K562 (cell line): Measurements from ENCODE around the gene CAB39. TPM values are rescaled to one million over a fixed set of nuclear protein-coding genes. Genes with fewer than 3 reads are reported as not detected.

ENCODE experiments used
- ATAC-seq: fragments of 200-7000 bp; cut with Tn5 transposase; 3 replicates; pipeline ENCODE4 v1.9.1; 2020; ENCODE audit warnings: moderate library complexity
- BruUV-seq: library from RNA; stranded (reverse); fragments of 400-500 nt; replicated peaks from 2 replicates; lab custom pipeline; 2021; lab: Mats Ljungman, UMichigan
- CTCF ChIA-PET: fragments of 300-600 bp; formaldehyde crosslinking; extraction: SDS; loops from one replicate; lab custom pipeline; 2021; ENCODE audit warnings: low intra/inter-chr PET ratio; lab: Yijun Ruan, JAX
- POLR2A ChIA-PET: fragments of 300-600, 350-650 bp; sonication (Branson Sonifier 250); formaldehyde crosslinking; extraction: SDS; loops from one replicate; lab custom pipeline; 2021; ENCODE audit warnings: antibody characterized with exemption, inconsistent platforms; lab: Yijun Ruan, JAX
- DNase-seq, 4 experiments: peaks; one replicate each; pipeline versions ENCODE4 v3.0.0 to v3.0.0-alpha.2; 2011 to 2018; ENCODE audit warnings: low spot score in 3 of 4, mixed read lengths in 3 of 4; ENCODE audit errors: extremely low read depth in 1 of 4
- FAIRE-seq: peaks from 2 replicates; lab custom pipeline; 2011; peaks lifted over from hg19 to GRCh38; lab: Jason Lieb, UNC
- H2AFZ ChIP-seq: 2 replicates; pipeline ENCODE4 v1.6.0; 2011; ENCODE audit warnings: low read depth, low read length, control low read depth, inconsistent platforms
- H3K27ac ChIP-seq: fragments of 200-600 bp; 3 replicates; pipeline ENCODE4 v1.8.0; 2011; ENCODE audit warnings: low read depth, mild to moderate bottlenecking, control low read depth, inconsistent platforms, low read length, moderate library complexity, mixed read lengths; ENCODE audit errors: extremely low read depth
- H3K27me3 ChIP-seq, 2 experiments: fragments of 300-600 bp in 1 of 2; 2 replicates in 1 of 2; 3 replicates in 1 of 2; pipeline versions ENCODE4 v1.6.0 to v1.8.0; 2011; ENCODE audit warnings: inconsistent platforms in 2 of 2, low read length in 2 of 2, mild to moderate bottlenecking in 1 of 2, mixed read lengths in 1 of 2, moderate library complexity in 1 of 2; ENCODE audit not compliant: control insufficient read depth in 2 of 2, insufficient read depth in 2 of 2
- H3K36me3 ChIP-seq: fragments of 300-600 bp; 3 replicates; pipeline ENCODE4 v1.8.0; 2011; ENCODE audit warnings: mild to moderate bottlenecking, low read length, inconsistent platforms; ENCODE audit not compliant: control insufficient read depth, insufficient read depth
- H3K4me1 ChIP-seq, 2 experiments: fragments of 200-600 bp in 1 of 2; replicated peaks in 1 of 2; 2 replicates in 1 of 2; 3 replicates in 1 of 2; pipeline versions ENCODE4 v1.5.1 to v1.8.0; 2011; ENCODE audit warnings: inconsistent platforms in 2 of 2, low read length in 2 of 2, mild to moderate bottlenecking in 1 of 2, mixed read lengths in 1 of 2, moderate library complexity in 1 of 2; ENCODE audit not compliant: control insufficient read depth in 2 of 2, insufficient read depth in 2 of 2
- H3K4me2 ChIP-seq: 2 replicates; pipeline ENCODE4 v1.6.1; 2011; ENCODE audit warnings: low read length, control low read depth, inconsistent platforms, mixed read lengths; ENCODE audit not compliant: insufficient read depth
- H3K4me3 ChIP-seq: fragments of 200-600 bp; sonication (generic), shearing (Covaris generic); 2 replicates; pipeline ENCODE4 v1.5.1; 2016; ENCODE audit warnings: control low read depth, inconsistent platforms
- H3K79me2 ChIP-seq: fragments of 200-600 bp; 3 replicates; pipeline ENCODE4 v1.8.0; 2011; ENCODE audit warnings: low read length, inconsistent platforms; ENCODE audit not compliant: control insufficient read depth, insufficient read depth
- H3K9ac ChIP-seq, 2 experiments: 2 replicates each; pipeline versions ENCODE4 v1.6.0 to v1.6.1; 2011; ENCODE audit warnings: low read depth in 2 of 2, low read length in 2 of 2, control low read depth in 1 of 2, inconsistent platforms in 1 of 2, mild to moderate bottlenecking in 1 of 2, mixed read lengths in 1 of 2; ENCODE audit not compliant: insufficient read depth in 1 of 2
- H3K9me1 ChIP-seq: one replicate; pipeline ENCODE4 v1.6.0; 2011; ENCODE audit warnings: inconsistent platforms, mild to moderate bottlenecking, low read length, moderate library complexity; ENCODE audit not compliant: control insufficient read depth, insufficient read depth
- H3K9me3 ChIP-seq: replicated peaks from 2 replicates; pipeline ENCODE4 v1.5.1; 2011; ENCODE audit warnings: low read depth, low read length, inconsistent platforms; ENCODE audit not compliant: control insufficient read depth, insufficient read depth
- H4K20me1 ChIP-seq: replicated peaks from 2 replicates; pipeline ENCODE4 v1.6.1; 2011; ENCODE audit warnings: low read length, inconsistent platforms, mixed read lengths; ENCODE audit not compliant: control insufficient read depth, insufficient read depth
- CBFA2T3 ChIP-seq: fragments of 450-650 bp; IDR thresholded peaks from 2 replicates; pipeline ENCODE4 v1.6.1; 2017
- GABPB2 ChIP-seq: fragments of 250-450 bp; sonication (Bioruptor Pico); conservative IDR thresholded peaks from 2 replicates; pipeline ENCODE4 v1.5.1; 2021; ENCODE audit warnings: mild to moderate bottlenecking
- GTF2B ChIP-seq: IDR thresholded peaks from 2 replicates; pipeline ENCODE4 v1.6.1; 2011; ENCODE audit not compliant: insufficient read length; ENCODE audit errors: extremely low read depth
- ILK ChIP-seq: fragments of 450-650 bp; IDR thresholded peaks from 2 replicates; pipeline ENCODE4 v1.6.1; 2016; ENCODE audit warnings: missing genetic modification characterization, low read depth, mild to moderate bottlenecking, missing compliant biosample characterization, moderate library complexity, borderline replicate concordance
- IRF2 ChIP-seq: sonication (generic); formaldehyde crosslinking; IDR thresholded peaks from 2 replicates; pipeline ENCODE4 v1.8.1; 2022; ENCODE audit warnings: mild to moderate bottlenecking, missing genetic modification reagents
- MTA1 ChIP-seq: fragments of 450-650 bp; IDR thresholded peaks from 2 replicates; pipeline ENCODE4 v1.6.1; 2017; ENCODE audit warnings: borderline replicate concordance
- SPI1 ChIP-seq: IDR thresholded peaks from 2 replicates; pipeline ENCODE4 v1.6.1; 2011; ENCODE audit warnings: low read depth, low read length, control low read depth, borderline replicate concordance
- SREBF1 ChIP-seq: fragments of 150-350 bp; IDR thresholded peaks from 2 replicates; pipeline ENCODE4 v1.6.1; 2014; ENCODE audit warnings: antibody characterized with exemption, low read depth, low read length, borderline replicate concordance
- TAF15 ChIP-seq: fragments of 200-400 bp; formaldehyde crosslinking; IDR thresholded peaks from 2 replicates; pipeline ENCODE4 v1.6.1; 2017; ENCODE audit warnings: mild to moderate bottlenecking, low read depth, low read length, moderate library complexity
- ZNF695 ChIP-seq: fragments of 450-650 bp; formaldehyde crosslinking; IDR thresholded peaks from 2 replicates; pipeline ENCODE4 v1.4.0; 2020; ENCODE audit warnings: mild to moderate bottlenecking, moderate library complexity
- WGBS: fragments of 100-300 bp; shearing (Covaris generic); methylation state at CpG from one replicate; pipeline ENCODE4 v1.1.6; 2016; ENCODE audit warnings: low coverage, mixed read lengths; ENCODE audit not compliant: insufficient coverage; ENCODE audit errors: missing lambda C conversion rate; 5-methylcytosine and 5-hydroxymethylcytosine counted together
- in situ Hi-C: fragments of 300-500 bp; cut with MboI; formaldehyde crosslinking; loops from 4 replicates; pipeline ENCODE4 v1.15.0; 2018; ENCODE audit warnings: inconsistent platforms, mixed read lengths
- intact Hi-C: fragments of 100-400 bp; cut with micrococcal nuclease; formaldehyde crosslinking; loops from 2 replicates; pipeline ENCODE4 v1.14.2; 2022
- polyA plus RNA-seq, 8 experiments: library from polyadenylated mRNA; depleted of rRNA in 4 of 8; stranded (reverse) in 5 of 8; unstranded in 3 of 8; fragments of >200 nt; fragmentation: Nextera tagmentation in 2 of 8; fragmentation: Illumina TruSeq in 1 of 8; extraction: Ambion mirVana in 2 of 8; extraction: Trizol in 1 of 8; gene quantifications; 2 replicates each; pipeline versions ENCODE4 v1.2.1 to v1.2.3, GENCODE V29; 2011 to 2014; ENCODE audit warnings: inconsistent platforms in 1 of 8, missing spikeins in 1 of 8
- total RNA-seq, 7 experiments: library from RNA; depleted of rRNA in 6 of 7; stranded (reverse); fragments of >200 nt in 6 of 7; fragmentation: Illumina TruSeq in 2 of 7; extraction: Trizol in 2 of 7; gene quantifications; 2 replicates each; pipeline versions ENCODE4 v1.2.1 to v1.2.3, GENCODE V29; 2011 to 2021; ENCODE audit warnings: low replicate concordance in 1 of 7

CAB39 gene
- total and polyA plus RNA-seq, 9 of the 15 experiments (the other 6 are each of a cell fraction or from before 2014, with no cell fraction given), result 27.2 to 94.4 (median 70.1) TPM

DNA sequence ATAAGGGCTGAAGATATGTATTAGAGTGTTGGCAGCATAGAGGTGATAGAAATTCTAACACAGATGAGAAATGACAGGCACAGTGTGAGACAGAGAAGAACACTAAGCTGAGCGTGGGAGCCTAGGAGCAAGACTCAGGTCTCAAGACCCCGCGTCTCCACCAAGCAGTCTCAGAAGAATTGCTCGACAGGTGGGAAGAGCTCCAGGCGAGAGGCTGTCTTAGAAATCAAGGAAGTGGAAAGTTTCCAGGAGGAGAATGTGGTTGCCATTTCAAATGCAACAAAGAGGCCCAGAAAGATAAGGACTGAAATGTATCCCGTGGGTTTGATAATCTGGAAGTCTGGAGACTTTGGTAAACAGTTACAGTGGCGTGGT is 31.5 kb upstream of the CAB39 start:
- peak; percentile 19 for FAIRE-seq
- no peaks in the 10 kb centered on the region for H3K79me2 ChIP-seq
- peak overlapping the region; percentile 18; the same call in 1 of the 2 replicates for H3K4me2 ChIP-seq
- intact Hi-C loops, result no loop called here
- H3K9ac ChIP-seq, result peak overlapping the region in 1 of 2 experiments; percentile 37; a peak in 2 of 4 replicates
- no peak overlapping the region for H3K4me3 ChIP-seq
- TF ChIP-seq MTA1 (no peak), SREBF1 (no peak), ILK (tag) (no peak), CBFA2T3 (peak; percentile 4; the same call in 1 of the 2 replicates), GABPB2 (CRISPR knock-in tag) (no peak), IRF2 (CRISPR knock-in tag) (no peak), SPI1 (peak; percentile 42; the same call in 1 of the 2 replicates), ZNF695 (CRISPR knock-in tag) (no peak), GTF2B (no peak), TAF15 (no peak)
- no peaks in the 10 kb centered on the region for H3K9me1 ChIP-seq
- BruUV-seq, result no TSS peak
- H4K20me1 ChIP-seq, result no peaks in the 10 kb centered on the region
- WGBS, result 27% methylated on average over 7 of the region's 7 CpGs
- ATAC-seq, result peak; percentile 43
- peaks cover 15 to 21% of the 10 kb centered on the region in 2 experiments; a peak in 4 of 5 replicates for H3K4me1 ChIP-seq
- ChIA-PET CTCF (no interaction called here), POLR2A (interaction anchor here (0.9 kb wide), 1 partner anchor 10 kb away, joined by 4 read pairs; no protein-coding TSS in a partner anchor)
- H2AFZ ChIP-seq, result peak overlapping the region; percentile 86
- peaks cover 3% of the 10 kb centered on the region; the same call in 1 of the 2 replicates for H3K9me3 ChIP-seq
- no peaks in the 10 kb centered on the region for H3K27me3 ChIP-seq
- H3K27ac ChIP-seq, result peak overlapping the region; percentile 25; the same call in 1 of the 3 replicates
- DNase-seq, result no peak
- no peaks in the 10 kb centered on the region for H3K36me3 ChIP-seq
- in situ Hi-C loops, result no loop called here
